Stomach (tissue), 9 donors: ENCODE measurements around the gene PLPP7. TPM values are rescaled to one million over a fixed set of nuclear protein-coding genes. Genes with fewer than 3 reads are reported as not detected.
A peak's percentile ranks its signal among the peaks of the same experiment; 100 is the strongest.

Source experiments
- DNase-seq, 2 donors: peaks; one replicate each; pipeline versions ENCODE4 v3.0.0 to v3.0.0-alpha.2; 2013 to 2019
- H3K27ac ChIP-seq, 5 donors: fragments of 200-600 bp in 4 of 5; sonication (generic) in 4 of 5; one replicate each; pipeline ENCODE4 v1.5.1; 2013 to 2019; ENCODE audit warnings: mild to moderate bottlenecking in 1 of 5, moderate library complexity in 1 of 5
- H3K27me3 ChIP-seq, 3 donors: fragments of 200-600 bp; sonication (generic); one replicate each; pipeline ENCODE4 v1.5.1; 2017 to 2019; ENCODE audit warnings: mixed run types in 1 of 3
- H3K36me3 ChIP-seq, 4 donors: fragments of 200-600 bp; sonication (generic); 1 replicate in 3 of 4; 2 replicates in 1 of 4; pipeline ENCODE4 v1.5.1; 2016 to 2019
- H3K4me1 ChIP-seq, 4 donors: fragments of 200-600 bp; sonication (generic); one replicate each; pipeline ENCODE4 v1.5.1; 2016 to 2019
- H3K4me3 ChIP-seq, 4 donors: fragments of 200-600 bp; sonication (generic) in 3 of 4; one replicate each; pipeline ENCODE4 v1.5.1; 2016 to 2019; ENCODE audit warnings: mild to moderate bottlenecking in 1 of 4
- H3K9me3 ChIP-seq, 4 donors: fragments of 200-600 bp; sonication (generic); one replicate each; pipeline ENCODE4 v1.5.1; 2016 to 2019
- CTCF ChIP-seq, 7 experiments: fragments of 450-650 bp in 4 of 7; fragments of 200-600 bp in 3 of 7; sonication (generic) in 3 of 7; IDR thresholded peaks; one replicate each; pipeline ENCODE4 v1.5.1; 2016 to 2019; ENCODE audit warnings: antibody characterized with exemption in 7 of 7, control low read depth in 2 of 7, mild to moderate bottlenecking in 1 of 7
- EP300 ChIP-seq: sonication (generic); formaldehyde crosslinking; IDR thresholded peaks from one replicate; pipeline ENCODE4 v1.6.1; 2017; ENCODE audit warnings: antibody characterized with exemption
- POLR2A ChIP-seq, 4 donors: fragments of 450-650 bp; IDR thresholded peaks; one replicate each; pipeline ENCODE4 v1.6.1; 2016; ENCODE audit warnings: antibody characterized with exemption in 4 of 4, control low read depth in 2 of 4, mild to moderate bottlenecking in 1 of 4, moderate library complexity in 1 of 4
- POLR2AphosphoS5 ChIP-seq, 3 donors: sonication (generic); formaldehyde crosslinking; IDR thresholded peaks; one replicate each; pipeline ENCODE4 v1.6.1; 2016; ENCODE audit warnings: antibody characterized with exemption in 3 of 3
- WGBS, 5 donors: extraction: QIAGEN DNeasy Blood & Tissue Kit in 3 of 5; methylation state at CpG; one replicate each; pipeline versions ENCODE4 v1.1.5 to v1.1.7; 2013 to 2018; 5-methylcytosine and 5-hydroxymethylcytosine counted together
- intact Hi-C: fragments of 100-400 bp; cut with DNase I; formaldehyde crosslinking; loops from one replicate; pipeline ENCODE4 v1.15.1; 2023; ENCODE audit warnings: low total_unique reads
- polyA plus RNA-seq, 3 donors: library from polyadenylated mRNA; stranded (reverse); fragments of 200-250 nt; gene quantifications; one replicate each; pipeline ENCODE4 v1.2.3, GENCODE V29; 2013
- total RNA-seq, 5 donors: library from RNA; depleted of rRNA; stranded (reverse); fragments of >200 nt; gene quantifications; one replicate each; pipeline versions ENCODE4 v1.1.0 to v1.2.3, GENCODE V29; 2014 to 2016
- donor health status: healthy with polysubstance abuse.
- donor health status: Bipolar disorder and iron deficiency.
- donor health status: healthy.

PLPP7 gene
- total and polyA plus RNA-seq, 8 donors: 0.29 to 1.8 (median 1.6) TPM; not detected in 1

- intact Hi-C loops: no loop called here
- TF ChIP-seq POLR2A (IDR thresholded peaks at IDR 0.05): no peak
- TF ChIP-seq CTCF (IDR thresholded peaks at IDR 0.05): no peak
- no peak for TF ChIP-seq POLR2AphosphoS5 (IDR thresholded peaks at IDR 0.05)
- TF ChIP-seq EP300: no peak
- peak overlapping the region; percentile 46 to 84 (median 76) for H3K27ac ChIP-seq
- H3K36me3 ChIP-seq: no peaks in the 10 kb centered on the region
- no peak for DNase-seq
- H3K27me3 ChIP-seq: peaks cover 0 to 39% (median 3%) of the 10 kb centered on the region in 3 donors
- WGBS, 5 donors: 59 to 72% (median 67%) methylated on average over 13 of the region's 13 CpGs
- no peaks in the 10 kb centered on the region for H3K9me3 ChIP-seq
- peak overlapping the region; percentile 67 to 93 (median 76) for H3K4me3 ChIP-seq
- H3K4me1 ChIP-seq: peaks cover 18 to 65% (median 27%) of the 10 kb centered on the region in 4 donors
Observed at GRCh38 chr9:131273856-131274673, 15.5 kb upstream of the PLPP7 start.

- no peaks in the 10 kb centered on the region for H3K36me3 ChIP-seq
- no peaks in the 10 kb centered on the region for H3K9me3 ChIP-seq
- H3K4me3 ChIP-seq: peak overlapping the region; percentile 67 to 93 (median 76)
- H3K27ac ChIP-seq: peak overlapping the region; percentile 46 to 84 (median 76)
- H3K27me3 ChIP-seq: peaks cover 0 to 46% (median 3%) of the 10 kb centered on the region in 3 donors
- TF ChIP-seq POLR2A (IDR thresholded peaks at IDR 0.05) (no peak), EP300 (no peak), CTCF (IDR thresholded peaks at IDR 0.05) (no peak), POLR2AphosphoS5 (IDR thresholded peaks at IDR 0.05) (no peak)
- H3K4me1 ChIP-seq: peaks cover 18 to 59% (median 27%) of the 10 kb centered on the region in 4 donors
- intact Hi-C loops: no loop called here
- no peak for DNase-seq
- WGBS, 5 donors: 67 to 77% (median 74%) methylated on average over 16 to 18 of the region's 18 CpGs
Observed at GRCh38 chr9:131274674-131275331, 14.7 kb upstream of the PLPP7 start.

GRCh38 chr9:131275332-131276093, 14.0 kb upstream of the PLPP7 start:
- WGBS, 5 donors: 69 to 81% (median 72%) methylated on average over 24 to 29 of the region's 29 CpGs
- intact Hi-C loops: no loop called here
- Histone ChIP-seq H3K27ac (peak overlapping the region; percentile 46 to 84 (median 76)), H3K4me1 (peaks cover 18 to 53% (median 27%) of the 10 kb centered on the region in 4 donors), H3K9me3 (no peaks in the 10 kb centered on the region), H3K4me3 (peak overlapping the region; percentile 67 to 93 (median 76)), H3K27me3 (peaks cover 0 to 53% (median 7%) of the 10 kb centered on the region in 3 donors), H3K36me3 (no peaks in the 10 kb centered on the region)
- no peak for DNase-seq
- TF ChIP-seq EP300 (no peak), POLR2A (IDR thresholded peaks at IDR 0.05) (no peak), CTCF (IDR thresholded peaks at IDR 0.05) (no peak), POLR2AphosphoS5 (IDR thresholded peaks at IDR 0.05) (no peak)
